WTC11 (cell line): ENCODE data around the gene BCAM.

Experiments
- AR ChIP-seq: fragments of 250-450 bp; sonication (Bioruptor Pico); IDR thresholded peaks from 2 replicates; pipeline ENCODE4 v1.9.0; 2021; ENCODE audit warnings: mild to moderate bottlenecking
- TF ChIP-seq, protein P1 (sequence below): fragments of 200-600 bp; IDR thresholded peaks from 2 replicates; pipeline ENCODE4 v1.8.0; 2022; ENCODE audit warnings: antibody characterized with exemption
- TF ChIP-seq, protein P2 (sequence below): sonication (generic); formaldehyde crosslinking; IDR thresholded peaks from 2 replicates; pipeline ENCODE4 v1.8.1; 2022; ENCODE audit warnings: low read depth, missing genetic modification reagents, borderline replicate concordance
- TF ChIP-seq, protein P3 (sequence below): sonication (generic); formaldehyde crosslinking; IDR thresholded peaks from 2 replicates; pipeline ENCODE4 v1.8.0; 2022; ENCODE audit warnings: mild to moderate bottlenecking, missing genetic modification reagents
- TF ChIP-seq, protein P4 (sequence below): sonication (generic); formaldehyde crosslinking; IDR thresholded peaks from 2 replicates; pipeline ENCODE4 v1.8.1; 2023; ENCODE audit warnings: mild to moderate bottlenecking, moderate library complexity, missing genetic modification reagents

DNA sequence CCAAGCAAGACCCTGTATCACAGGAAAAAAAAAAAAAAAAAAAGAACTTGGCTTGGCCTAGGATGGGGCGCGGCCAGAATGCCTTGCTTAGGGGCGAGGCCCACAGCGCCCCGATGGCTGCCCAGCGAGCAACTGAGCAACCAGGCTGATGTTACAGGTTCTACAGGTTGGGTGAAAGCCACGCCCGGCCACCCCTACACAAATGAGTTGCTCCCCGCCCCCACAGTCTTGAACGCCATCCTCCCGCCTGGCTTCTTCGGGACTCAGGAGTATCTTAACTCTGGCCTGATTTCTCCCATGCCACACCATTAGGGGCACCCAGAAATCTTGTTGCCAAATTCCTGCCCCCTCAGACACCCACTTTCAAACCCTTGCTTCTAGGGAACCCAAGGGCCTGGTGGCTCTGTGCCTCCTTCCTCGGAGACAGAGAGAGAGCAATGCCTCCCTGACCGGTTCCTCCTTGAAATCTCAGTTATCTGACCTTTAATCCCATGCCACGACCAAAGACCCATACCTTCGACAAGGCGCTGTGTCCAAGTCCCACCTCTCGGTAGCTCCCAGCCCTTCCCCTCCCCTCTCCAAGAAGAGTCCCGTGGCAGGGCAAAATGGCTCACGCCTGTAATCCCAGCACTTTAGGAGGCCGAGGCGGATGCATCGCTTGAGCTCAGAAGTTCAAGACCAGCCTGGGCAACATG lies 32.4 kb upstream of the BCAM start:
- TF ChIP-seq, protein P1, sequence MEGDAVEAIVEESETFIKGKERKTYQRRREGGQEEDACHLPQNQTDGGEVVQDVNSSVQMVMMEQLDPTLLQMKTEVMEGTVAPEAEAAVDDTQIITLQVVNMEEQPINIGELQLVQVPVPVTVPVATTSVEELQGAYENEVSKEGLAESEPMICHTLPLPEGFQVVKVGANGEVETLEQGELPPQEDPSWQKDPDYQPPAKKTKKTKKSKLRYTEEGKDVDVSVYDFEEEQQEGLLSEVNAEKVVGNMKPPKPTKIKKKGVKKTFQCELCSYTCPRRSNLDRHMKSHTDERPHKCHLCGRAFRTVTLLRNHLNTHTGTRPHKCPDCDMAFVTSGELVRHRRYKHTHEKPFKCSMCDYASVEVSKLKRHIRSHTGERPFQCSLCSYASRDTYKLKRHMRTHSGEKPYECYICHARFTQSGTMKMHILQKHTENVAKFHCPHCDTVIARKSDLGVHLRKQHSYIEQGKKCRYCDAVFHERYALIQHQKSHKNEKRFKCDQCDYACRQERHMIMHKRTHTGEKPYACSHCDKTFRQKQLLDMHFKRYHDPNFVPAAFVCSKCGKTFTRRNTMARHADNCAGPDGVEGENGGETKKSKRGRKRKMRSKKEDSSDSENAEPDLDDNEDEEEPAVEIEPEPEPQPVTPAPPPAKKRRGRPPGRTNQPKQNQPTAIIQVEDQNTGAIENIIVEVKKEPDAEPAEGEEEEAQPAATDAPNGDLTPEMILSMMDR, result no peak
- TF ChIP-seq, protein P2, sequence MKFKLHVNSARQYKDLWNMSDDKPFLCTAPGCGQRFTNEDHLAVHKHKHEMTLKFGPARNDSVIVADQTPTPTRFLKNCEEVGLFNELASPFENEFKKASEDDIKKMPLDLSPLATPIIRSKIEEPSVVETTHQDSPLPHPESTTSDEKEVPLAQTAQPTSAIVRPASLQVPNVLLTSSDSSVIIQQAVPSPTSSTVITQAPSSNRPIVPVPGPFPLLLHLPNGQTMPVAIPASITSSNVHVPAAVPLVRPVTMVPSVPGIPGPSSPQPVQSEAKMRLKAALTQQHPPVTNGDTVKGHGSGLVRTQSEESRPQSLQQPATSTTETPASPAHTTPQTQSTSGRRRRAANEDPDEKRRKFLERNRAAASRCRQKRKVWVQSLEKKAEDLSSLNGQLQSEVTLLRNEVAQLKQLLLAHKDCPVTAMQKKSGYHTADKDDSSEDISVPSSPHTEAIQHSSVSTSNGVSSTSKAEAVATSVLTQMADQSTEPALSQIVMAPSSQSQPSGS (CRISPR knock-in tag), result no peak
- TF ChIP-seq, protein P3, sequence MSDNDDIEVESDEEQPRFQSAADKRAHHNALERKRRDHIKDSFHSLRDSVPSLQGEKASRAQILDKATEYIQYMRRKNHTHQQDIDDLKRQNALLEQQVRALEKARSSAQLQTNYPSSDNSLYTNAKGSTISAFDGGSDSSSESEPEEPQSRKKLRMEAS (CRISPR knock-in tag), result no peak
- no peak for TF ChIP-seq AR (CRISPR knock-in tag)
- TF ChIP-seq, protein P4, sequence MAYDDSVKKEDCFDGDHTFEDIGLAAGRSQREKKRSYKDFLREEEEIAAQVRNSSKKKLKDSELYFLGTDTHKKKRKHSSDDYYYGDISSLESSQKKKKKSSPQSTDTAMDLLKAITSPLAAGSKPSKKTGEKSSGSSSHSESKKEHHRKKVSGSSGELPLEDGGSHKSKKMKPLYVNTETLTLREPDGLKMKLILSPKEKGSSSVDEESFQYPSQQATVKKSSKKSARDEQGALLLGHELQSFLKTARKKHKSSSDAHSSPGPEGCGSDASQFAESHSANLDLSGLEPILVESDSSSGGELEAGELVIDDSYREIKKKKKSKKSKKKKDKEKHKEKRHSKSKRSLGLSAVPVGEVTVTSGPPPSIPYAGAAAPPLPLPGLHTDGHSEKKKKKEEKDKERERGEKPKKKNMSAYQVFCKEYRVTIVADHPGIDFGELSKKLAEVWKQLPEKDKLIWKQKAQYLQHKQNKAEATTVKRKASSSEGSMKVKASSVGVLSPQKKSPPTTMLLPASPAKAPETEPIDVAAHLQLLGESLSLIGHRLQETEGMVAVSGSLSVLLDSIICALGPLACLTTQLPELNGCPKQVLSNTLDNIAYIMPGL (CRISPR knock-in tag), result no peak
